ENCODE data around the gene DSG2.

GRCh38 chr18:31491586-31491985 is 6.4 kb upstream of the DSG2 start:
- no peak for TF ChIP-seq CTCF (IDR thresholded peaks at IDR 0.05; ENCODE audit: insufficient read depth, low read length)
- no peak for TF ChIP-seq REST (IDR thresholded peaks at IDR 0.05; ENCODE audit: insufficient replicate concordance, low read depth)
- no peak for TF ChIP-seq POLR2AphosphoS5 (IDR thresholded peaks at IDR 0.05; ENCODE audit: low read depth)
